ENCODE measurements around the gene SDR42E2.
"Not testable (repeated sequence)": the region's sequence is repeated elsewhere in the genome, so short reads cannot be mapped to it uniquely, and the experiment has no call there.

Gene SDR42E2

GRCh38 chr16:22214889-22215288, 52.6 kb downstream of the SDR42E2 start:
- no peak for DNase-seq

GRCh38 chr16:22216191-22216831, 54.0 kb downstream of the SDR42E2 start:
- DNase-seq = no peak

DNA sequence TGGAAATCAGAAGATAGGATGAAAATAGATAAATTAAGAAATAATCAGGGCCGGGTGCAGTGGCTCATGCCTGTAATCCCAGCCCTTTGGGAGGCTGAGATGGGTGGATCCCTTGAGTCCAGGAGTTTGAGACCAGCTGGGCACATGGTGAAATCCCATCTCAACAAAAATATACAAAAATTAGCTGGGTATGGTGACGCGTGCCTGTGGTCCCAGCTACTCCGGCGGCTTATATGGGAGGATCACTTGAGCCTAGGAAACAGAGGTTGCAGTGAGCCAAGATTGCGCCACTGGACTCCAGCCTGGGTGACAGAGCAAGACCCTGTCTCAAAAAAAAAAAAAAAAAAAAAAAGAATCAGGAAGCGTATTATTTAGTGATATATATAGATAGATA, 54.5 kb downstream of the SDR42E2 start:
- not testable (repeated sequence) for DNase-seq

DNA sequence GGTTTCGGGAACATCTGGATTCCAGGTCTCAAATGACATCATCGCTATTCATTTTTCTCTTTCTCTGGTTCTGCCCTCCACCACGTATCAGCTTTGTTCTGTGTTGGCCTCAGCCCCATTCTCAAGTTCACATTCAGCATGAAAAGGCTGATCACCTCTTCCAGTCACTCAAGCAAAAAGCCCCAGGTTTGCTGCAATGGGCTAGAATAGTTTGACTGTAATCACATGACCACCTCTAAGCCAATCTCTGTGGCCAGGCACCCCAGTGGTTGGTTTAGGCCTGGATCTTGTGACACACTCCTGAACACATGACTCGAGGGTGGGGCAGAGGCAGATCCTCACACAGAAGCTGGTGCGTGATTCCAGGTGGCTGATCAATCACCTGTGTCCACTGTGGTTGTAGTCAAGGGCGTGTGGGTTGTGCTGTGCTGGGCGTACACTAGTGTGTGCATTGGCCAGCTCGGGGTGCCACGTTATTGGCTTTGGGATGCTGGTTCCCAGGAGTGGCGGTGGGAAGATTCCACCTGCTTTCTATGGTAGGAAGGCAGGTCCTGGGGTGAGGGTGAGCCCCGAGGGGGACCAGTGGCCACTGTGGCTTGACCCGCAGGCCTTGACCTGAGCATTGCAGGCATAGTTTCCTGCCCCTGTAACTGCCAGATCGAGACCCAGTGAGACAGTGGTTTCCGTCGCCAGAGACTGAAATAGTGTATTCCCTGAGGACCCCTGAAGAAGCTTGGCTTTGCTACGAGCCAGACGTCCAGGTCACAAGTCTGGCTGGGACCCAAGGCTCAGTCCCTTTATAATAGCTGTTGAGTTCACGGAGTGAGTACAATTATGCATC, 55.8 kb downstream of the SDR42E2 start:
- DNase-seq = no peak

DNA sequence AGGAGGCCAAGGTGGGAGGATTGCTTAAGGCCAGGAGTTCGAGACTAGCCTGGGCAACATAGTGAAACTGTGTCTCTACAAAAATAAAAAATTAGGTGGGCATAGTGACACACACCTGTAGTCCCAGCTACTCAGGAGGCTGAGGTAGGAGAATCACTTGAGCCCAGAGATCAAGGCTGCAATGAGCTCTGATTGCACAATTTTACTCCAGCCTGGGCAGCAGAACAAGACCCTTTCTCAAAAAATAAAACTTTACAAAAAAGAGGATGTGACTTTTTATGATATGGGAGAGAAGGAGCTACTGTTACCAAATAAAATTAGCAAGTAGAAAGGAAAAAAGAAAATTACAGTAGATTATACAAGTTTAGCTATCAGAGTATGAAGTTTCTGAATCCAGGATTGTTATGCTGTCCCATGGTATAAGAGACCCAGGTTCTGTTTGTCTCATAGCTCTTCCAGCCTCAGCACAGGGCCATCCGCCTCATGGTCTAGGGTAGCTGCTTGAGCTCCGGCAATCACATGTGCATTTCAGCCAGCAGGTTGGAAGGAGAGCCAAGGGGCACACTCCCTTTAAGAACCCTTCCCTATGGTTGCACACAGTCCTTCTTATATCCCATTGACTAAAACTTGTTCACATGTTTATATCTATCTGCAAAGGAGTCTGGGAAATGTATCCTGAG, 57.2 kb downstream of the SDR42E2 start:
- DNase-seq = no peak

GRCh38 chr16:22220069-22220440, 57.7 kb downstream of the SDR42E2 start:
- no peak for DNase-seq

GRCh38 chr16:22220714-22221113, 58.4 kb downstream of the SDR42E2 start:
- no peak for DNase-seq

- no peak for DNase-seq
Observed at GRCh38 chr16:22222006-22222405, 59.7 kb downstream of the SDR42E2 start.

- no peak for DNase-seq
Observed at GRCh38 chr16:22222998-22223397, 60.7 kb downstream of the SDR42E2 start.

DNA sequence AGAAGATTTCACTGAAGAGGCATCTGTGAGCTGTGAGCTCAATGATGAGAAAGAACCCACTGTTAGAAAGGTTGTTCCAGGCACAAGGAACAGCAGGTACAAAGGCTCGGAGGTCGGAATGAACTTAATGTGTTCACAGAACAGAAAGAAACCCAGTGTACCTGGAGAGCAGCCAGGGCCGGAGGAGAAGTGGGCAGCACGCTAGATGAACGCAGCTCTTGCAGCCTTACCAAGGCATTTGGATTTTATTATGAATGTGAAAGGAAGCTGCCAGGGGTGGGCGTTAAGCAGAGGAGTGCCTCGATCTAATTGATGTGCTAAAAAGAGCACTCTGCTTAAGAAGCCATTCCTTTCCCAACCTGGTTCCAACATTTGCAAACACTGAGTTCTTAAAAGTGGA, 62.8 kb downstream of the SDR42E2 start:
- no peak for DNase-seq

DNA sequence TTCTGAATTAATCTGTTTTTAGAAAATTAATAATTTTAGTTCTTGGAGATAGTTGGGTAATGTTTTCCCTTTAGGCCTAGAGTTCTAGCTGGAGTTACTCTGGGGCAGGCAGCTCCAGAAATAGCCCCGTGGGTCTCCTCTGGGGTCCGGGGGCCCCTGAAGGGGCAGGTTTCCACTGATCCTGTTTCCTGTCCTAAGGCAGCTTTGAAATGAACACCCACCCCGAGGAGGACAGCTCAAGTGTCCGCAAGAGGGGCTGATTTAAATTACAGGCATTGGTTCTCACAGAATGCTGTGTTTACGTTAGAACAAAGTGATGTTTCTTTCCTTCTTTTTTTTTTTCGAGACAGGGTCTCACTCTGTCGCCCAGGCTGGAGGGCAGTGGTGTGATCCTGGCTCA, 67.6 kb downstream of the SDR42E2 start:
- no peak for DNase-seq

DNA sequence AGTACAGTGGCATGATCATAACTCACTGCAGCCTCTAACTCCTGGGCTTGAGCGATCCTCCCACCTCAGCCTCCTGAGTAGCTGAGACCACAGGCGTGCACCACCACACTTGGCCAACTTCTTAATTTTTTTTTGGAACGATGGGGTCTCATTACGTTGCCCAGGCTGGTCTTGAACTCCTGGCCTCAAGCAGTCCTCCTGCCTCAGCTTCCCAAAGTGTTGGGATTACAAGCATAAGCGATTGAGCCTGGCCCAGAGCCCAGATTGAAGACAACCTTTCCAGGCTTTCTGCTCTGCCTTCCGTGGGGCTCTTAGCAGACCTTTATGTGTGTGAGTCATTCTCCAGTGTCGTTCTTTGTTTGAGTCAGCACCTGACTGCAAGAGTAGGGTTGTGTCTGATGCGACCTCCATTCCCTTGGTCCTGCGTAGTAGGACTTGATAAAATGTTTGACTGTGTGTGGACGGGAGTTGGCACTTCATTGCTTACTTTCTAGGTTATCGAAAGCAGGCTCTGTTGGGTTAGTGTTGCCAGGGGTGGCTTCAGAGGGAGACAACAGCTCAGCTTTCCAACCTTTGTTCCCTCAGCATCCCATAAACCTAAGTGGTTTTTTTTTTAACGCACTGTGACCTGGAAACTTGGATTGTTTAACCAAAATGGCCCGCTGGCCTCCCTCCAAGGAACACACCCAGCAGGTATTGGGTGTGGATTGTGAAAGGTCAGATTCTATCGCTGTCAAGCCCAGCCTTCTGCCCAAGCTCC, 70.2 kb downstream of the SDR42E2 start:
- DNase-seq = no peak

- no peak for DNase-seq
Observed at GRCh38 chr16:22233037-22233372, 70.7 kb downstream of the SDR42E2 start.

- no peak for DNase-seq
Observed at GRCh38 chr16:22235839-22236745, 73.8 kb downstream of the SDR42E2 start.

DNA sequence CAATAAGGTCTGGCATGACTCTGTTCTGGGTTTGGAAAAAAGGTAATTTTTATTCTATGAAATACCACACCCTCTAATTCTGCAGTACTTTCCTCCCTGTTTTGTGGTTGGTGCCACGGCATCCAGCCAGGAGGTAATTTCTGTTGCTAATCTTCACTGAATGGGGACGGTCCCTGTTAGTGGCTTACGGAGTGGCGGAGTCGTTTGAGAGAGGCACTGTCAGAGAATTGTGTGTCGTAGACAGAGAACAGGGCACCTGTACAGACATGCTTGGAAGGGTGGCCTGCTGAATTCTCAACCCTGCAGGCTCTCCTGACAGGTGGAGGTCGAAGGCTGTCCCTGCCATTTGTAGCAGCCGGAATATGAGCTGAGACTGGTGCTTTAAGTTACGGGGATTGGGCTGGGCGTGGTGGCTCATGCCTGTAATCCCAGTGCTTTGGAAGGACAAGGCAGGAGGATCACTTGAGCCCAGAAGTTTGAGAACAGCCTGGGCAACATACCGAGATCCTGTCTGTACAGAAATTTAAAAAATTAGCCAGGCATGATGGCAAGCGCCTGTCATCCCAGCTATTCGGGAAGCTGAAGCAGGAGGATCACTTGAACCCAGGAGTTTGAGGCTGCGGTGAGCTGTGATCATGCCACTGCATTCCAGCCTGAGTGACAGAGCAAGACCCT, 77.0 kb downstream of the SDR42E2 start:
- no peak for DNase-seq

DNA sequence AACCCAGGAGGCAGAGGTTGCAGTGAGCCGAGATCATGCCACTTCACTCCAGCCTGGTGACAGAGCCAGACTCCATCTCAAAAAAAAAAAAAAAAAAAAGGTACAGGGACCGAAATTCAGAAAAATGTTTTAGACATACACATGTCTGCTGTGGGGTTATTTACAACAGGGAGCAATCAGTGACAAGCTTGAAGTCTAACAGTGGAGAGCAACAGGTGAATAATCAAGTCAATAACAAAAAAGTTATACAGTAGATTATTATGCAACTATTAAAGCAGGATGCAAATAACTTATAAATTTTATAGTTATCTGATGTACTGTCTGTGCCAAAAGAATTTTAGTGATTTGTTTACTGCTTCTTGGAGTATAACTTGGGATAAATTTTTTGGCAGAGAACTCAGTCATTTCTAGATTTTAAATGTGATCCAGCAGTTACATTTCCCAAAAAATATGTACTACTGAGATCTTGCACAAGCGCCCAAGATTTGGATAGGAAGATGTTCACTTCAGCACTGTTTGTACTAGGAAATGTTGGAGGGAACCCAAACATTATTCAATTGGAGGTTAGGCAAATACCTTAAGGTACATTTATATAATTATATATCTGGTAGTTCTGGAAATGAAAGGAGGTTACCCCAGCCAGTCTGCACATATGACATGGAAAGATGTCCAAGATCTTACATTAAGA, 77.9 kb downstream of the SDR42E2 start:
- DNase-seq = no peak

Data from NCI-H187 treated with DMSO at 0.1 percent for 48 hours (cell line).